Dendritic cell treated with granulocyte-macrophage colony-stimulating factor and Interleukin-4, amounts not matched to agents 40 ng/mL and 50 ng/mL, for 4 days (primary cell): ENCODE data around the gene NFASC.

Experiments used
- H3K27ac Mint-ChIP-seq: one replicate; pipeline ENCODE4 v1.8.0; 2022; ENCODE audit warnings: mild to moderate bottlenecking, mixed read lengths
- H3K27me3 Mint-ChIP-seq: one replicate; pipeline ENCODE4 v1.8.0; 2022; ENCODE audit warnings: mild to moderate bottlenecking, mixed read lengths
- H3K36me3 Mint-ChIP-seq: one replicate; pipeline ENCODE4 v1.8.0; 2022; ENCODE audit warnings: low read depth, mixed read lengths
- H3K4me1 Mint-ChIP-seq: one replicate; pipeline ENCODE4 v1.8.0; 2022; ENCODE audit warnings: low read depth, mixed read lengths
- H3K4me3 Mint-ChIP-seq: one replicate; pipeline ENCODE4 v1.8.0; 2022; ENCODE audit warnings: mild to moderate bottlenecking, moderate library complexity, mixed read lengths
- H3K9me3 Mint-ChIP-seq: one replicate; pipeline ENCODE4 v1.8.0; 2022; ENCODE audit warnings: mixed read lengths
- intact Hi-C: fragments of 100-400 bp; cut with micrococcal nuclease; formaldehyde crosslinking; loops from one replicate; pipeline ENCODE4 v1.15.0; 2022

Gene NFASC

DNA sequence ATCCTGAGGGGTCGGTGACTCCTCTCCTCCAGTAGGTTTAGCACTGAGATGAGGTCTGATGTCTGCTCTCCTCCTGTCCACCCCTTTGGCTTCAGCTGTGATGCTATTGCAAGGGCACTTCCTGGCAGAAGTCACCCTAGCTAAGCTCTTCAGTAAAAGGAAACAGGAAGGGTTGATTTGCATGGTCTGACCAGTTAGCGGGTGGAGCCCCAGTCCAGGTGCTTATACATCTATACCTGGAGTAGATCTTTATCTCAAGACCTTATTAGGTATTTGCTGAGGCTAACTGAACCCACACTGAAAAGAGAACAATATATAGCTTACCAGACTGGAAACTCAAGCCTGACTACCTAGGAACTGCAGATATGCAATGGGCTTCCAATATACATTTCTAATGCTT, 28.9 kb upstream of the NFASC start:
- H3K27me3 Mint-ChIP-seq: peaks cover 14% of the 10 kb centered on the region
- no peak overlapping the region for H3K4me3 Mint-ChIP-seq
- H3K4me1 Mint-ChIP-seq: no peaks in the 10 kb centered on the region
- intact Hi-C loops: no loop called here
- H3K9me3 Mint-ChIP-seq: no peaks in the 10 kb centered on the region
- H3K36me3 Mint-ChIP-seq: no peaks in the 10 kb centered on the region
- H3K27ac Mint-ChIP-seq: no peak overlapping the region

DNA sequence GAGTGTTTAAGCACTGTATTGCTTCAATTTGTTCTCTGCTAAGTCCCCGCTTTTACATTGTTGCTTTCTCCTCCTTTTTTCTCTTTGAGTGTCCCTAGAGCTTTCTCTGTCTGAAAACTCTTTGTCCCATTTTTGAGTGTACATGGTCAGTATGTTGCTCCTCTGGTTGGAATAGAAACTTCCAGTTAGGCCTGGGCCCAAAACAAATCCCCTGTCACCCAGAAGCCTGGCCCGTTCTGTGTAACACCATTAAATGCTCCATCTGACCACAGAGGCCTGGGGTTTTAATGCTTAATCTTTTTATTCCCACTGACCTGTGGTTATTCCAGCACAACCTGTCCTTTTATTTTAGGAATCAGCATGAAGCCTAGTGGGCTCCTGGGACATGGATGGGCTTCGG, 28.3 kb upstream of the NFASC start:
- Mint-ChIP-seq H3K4me1 (no peaks in the 10 kb centered on the region), H3K27ac (no peak overlapping the region), H3K9me3 (no peaks in the 10 kb centered on the region), H3K36me3 (no peaks in the 10 kb centered on the region), H3K4me3 (no peak overlapping the region), H3K27me3 (peaks cover 12% of the 10 kb centered on the region)
- intact Hi-C loops: no loop called here

DNA sequence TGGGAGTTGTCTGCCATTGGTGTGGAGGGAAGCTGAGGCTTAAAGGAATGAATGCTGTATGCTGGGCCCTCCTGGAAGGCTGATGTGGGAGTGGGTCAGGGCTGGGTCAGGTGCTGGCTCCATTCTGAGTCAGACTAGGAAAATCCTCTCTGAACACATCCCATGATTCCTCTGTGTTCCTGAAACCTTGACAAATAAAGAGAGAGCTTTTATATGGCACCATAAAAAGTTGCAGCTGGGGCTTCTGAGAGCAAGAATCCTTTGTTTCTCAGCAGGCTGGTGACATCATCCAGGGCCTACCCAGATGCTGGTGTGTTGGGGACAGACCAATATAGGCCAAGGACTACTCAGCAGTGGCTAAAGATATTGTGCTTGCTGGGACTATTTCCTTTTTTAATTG, 27.8 kb upstream of the NFASC start:
- intact Hi-C loops: no loop called here
- H3K4me3 Mint-ChIP-seq: no peak overlapping the region

DNA sequence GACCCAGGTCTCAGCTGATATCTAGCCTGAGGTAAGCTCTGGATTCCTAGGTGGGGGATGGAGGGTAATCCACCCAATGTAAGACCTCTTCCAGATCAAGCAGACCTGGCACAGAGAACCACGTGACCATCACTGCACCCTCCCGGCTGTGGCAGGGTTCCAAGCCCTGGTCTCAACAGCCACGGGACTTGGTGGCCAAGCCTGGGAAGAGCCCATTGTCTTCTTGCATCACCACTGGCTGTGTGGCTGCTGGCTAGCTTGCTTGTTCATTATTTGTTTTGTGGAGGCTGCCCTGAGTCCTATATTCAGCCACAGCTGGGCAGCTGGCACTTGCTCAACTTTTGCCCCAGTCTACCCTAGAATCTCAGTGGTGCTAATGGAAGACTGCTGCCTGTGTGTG, 24.1 kb upstream of the NFASC start:
- H3K27me3 Mint-ChIP-seq: peaks cover 9% of the 10 kb centered on the region
- no peaks in the 10 kb centered on the region for H3K9me3 Mint-ChIP-seq
- no peak overlapping the region for H3K27ac Mint-ChIP-seq
- no peaks in the 10 kb centered on the region for H3K36me3 Mint-ChIP-seq
- H3K4me1 Mint-ChIP-seq: no peaks in the 10 kb centered on the region
- H3K4me3 Mint-ChIP-seq: no peak overlapping the region
- intact Hi-C loops: no loop called here

More for the DNA sequence above, 27.8 kb upstream of the NFASC start:
- Mint-ChIP-seq H3K36me3 (no peaks in the 10 kb centered on the region), H3K27ac (no peak overlapping the region), H3K27me3 (peaks cover 9% of the 10 kb centered on the region), H3K9me3 (no peaks in the 10 kb centered on the region), H3K4me1 (no peaks in the 10 kb centered on the region)

DNA sequence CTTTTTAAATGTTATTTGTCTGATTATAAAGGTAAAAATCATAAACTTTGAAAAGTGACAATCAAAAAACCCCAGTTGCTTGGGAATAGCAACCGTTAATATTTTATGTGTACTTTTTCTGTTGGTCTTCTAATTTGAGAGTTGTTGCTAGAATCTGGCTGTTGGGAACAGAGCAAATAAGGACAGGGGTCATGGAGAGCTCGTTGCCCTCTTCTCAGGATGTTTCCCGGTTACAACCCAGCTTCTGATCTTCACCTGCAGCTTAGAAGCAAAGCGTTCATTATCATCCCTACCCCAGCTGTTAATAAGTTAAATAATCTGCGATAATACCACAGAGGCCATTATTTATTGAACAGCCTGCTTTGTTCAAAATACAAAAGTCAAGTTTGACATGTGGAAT, 22.1 kb upstream of the NFASC start:
- Mint-ChIP-seq H3K4me1 (no peaks in the 10 kb centered on the region), H3K4me3 (no peak overlapping the region), H3K36me3 (no peaks in the 10 kb centered on the region), H3K27me3 (peaks cover 11% of the 10 kb centered on the region), H3K27ac (no peak overlapping the region), H3K9me3 (no peaks in the 10 kb centered on the region)
- intact Hi-C loops: no loop called here

DNA sequence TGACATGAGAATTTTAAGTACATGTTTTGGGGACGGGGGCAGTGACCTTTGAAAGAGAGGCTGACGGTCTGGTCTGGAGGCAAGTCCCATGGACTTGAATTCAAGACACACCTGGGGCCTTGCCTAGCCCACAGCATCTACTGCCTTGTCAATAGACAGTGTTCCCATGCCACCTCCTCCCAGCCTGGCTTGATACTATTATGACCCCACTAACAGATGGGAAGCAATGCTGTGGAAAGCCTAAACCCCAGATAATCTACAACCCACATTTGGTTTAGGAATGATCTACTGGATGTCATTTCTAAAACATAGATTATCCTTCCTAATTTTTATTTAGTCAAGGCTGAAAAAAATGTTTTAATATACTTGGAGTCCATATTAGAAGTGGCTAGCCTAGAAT, 17.8 kb upstream of the NFASC start:
- no peaks in the 10 kb centered on the region for H3K4me1 Mint-ChIP-seq
- H3K4me3 Mint-ChIP-seq: no peak overlapping the region
- intact Hi-C loops: no loop called here
- no peaks in the 10 kb centered on the region for H3K36me3 Mint-ChIP-seq
- H3K27ac Mint-ChIP-seq: no peak overlapping the region
- peaks cover 10% of the 10 kb centered on the region for H3K27me3 Mint-ChIP-seq
- no peaks in the 10 kb centered on the region for H3K9me3 Mint-ChIP-seq

DNA sequence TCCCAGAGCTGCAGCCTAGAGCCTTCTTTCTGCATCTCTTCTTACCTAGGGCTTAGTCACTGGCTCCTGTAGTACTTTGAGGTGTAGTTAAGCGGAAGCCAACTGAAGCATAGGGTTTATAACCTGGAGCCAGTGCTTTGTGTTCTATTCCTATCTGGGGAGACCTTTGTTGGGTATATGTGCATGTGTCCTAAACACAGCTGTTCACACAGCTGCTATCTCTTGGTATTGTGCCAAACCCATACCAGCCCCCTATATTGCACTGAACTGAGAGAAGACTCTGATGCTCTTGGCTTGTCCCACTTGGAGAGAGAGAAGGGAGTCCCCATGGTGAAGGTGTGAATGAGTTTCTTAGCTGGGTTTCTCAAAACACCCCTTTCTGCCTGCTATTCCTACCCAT, 17.2 kb upstream of the NFASC start:
- H3K27me3 Mint-ChIP-seq: peaks cover 9% of the 10 kb centered on the region
- no peaks in the 10 kb centered on the region for H3K9me3 Mint-ChIP-seq
- no peak overlapping the region for H3K27ac Mint-ChIP-seq
- H3K36me3 Mint-ChIP-seq: no peaks in the 10 kb centered on the region
- intact Hi-C loops: no loop called here
- no peaks in the 10 kb centered on the region for H3K4me1 Mint-ChIP-seq
- no peak overlapping the region for H3K4me3 Mint-ChIP-seq

DNA sequence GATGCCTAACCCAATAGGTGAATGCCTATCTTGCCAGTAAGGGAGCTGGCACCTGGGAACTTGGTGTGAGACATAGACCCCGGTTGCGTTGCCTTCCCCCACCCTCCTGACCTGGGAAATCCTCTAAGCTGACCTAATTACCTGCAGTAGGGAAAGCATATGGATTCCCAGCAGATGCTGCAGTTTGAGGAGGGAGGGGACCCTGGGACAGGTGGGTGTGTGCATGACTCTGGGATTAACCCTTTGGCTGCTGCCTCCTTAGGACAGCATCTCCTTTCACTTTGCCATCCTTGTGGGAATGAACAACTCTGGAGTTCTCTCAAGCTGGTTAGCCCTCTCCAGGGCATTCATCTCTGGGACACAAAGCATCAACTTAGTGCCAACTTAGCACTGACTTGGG, 16.4 kb upstream of the NFASC start:
- Mint-ChIP-seq H3K27ac (no peak overlapping the region), H3K4me3 (no peak overlapping the region), H3K27me3 (peaks cover 9% of the 10 kb centered on the region), H3K9me3 (no peaks in the 10 kb centered on the region), H3K4me1 (no peaks in the 10 kb centered on the region), H3K36me3 (no peaks in the 10 kb centered on the region)
- intact Hi-C loops: no loop called here

DNA sequence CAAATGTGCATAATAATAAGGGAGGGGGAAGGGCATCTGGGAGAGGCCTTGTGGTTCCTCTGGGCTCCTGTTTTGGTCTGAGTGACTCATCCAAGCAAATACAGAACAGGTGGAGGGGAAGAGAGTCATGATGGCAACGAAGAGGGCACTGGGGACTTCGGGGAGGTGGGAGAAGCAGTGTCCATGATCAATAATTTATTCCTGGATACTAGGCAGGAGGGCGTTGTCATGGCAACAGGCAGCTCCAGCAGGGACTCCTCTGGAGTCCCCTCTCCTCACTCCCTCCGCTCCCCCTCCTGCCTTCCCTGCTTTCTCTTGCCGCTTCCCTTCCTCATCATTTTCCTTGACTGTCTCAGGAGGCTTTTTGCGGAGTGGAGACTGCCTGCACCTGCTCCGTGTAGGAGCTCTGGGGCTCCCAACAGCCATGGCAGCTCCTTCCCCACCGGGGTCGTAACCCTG, 12.3 kb upstream of the NFASC start:
- Mint-ChIP-seq H3K27me3 (peaks cover 7% of the 10 kb centered on the region), H3K9me3 (no peaks in the 10 kb centered on the region), H3K36me3 (no peaks in the 10 kb centered on the region), H3K4me3 (no peak overlapping the region), H3K27ac (no peak overlapping the region), H3K4me1 (no peaks in the 10 kb centered on the region)
- intact Hi-C loops: no loop called here

DNA sequence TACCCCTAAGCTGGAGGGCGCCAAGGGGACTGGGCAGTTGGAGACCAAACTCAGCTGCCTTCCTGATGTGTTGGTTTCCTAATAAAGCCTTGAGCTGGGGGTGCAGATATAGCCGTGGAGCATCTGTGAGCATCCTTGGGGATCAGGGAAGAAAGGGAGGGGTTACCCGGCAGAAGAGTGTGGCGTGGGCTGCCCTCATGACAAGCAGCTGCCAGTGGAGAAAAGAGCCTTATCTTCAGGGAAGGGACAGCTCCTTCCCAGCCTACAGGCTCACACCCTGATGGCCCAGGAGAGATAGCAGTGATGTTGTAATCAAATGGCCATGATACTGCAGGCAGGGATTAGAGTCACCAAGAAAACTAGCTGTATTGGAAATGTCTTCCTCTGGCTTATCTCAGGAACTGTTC, 10.8 kb upstream of the NFASC start:
- Mint-ChIP-seq H3K4me3 (no peak overlapping the region), H3K27ac (no peak overlapping the region), H3K4me1 (no peaks in the 10 kb centered on the region), H3K27me3 (peaks cover 10% of the 10 kb centered on the region), H3K36me3 (no peaks in the 10 kb centered on the region), H3K9me3 (no peaks in the 10 kb centered on the region)
- intact Hi-C loops: no loop called here

DNA sequence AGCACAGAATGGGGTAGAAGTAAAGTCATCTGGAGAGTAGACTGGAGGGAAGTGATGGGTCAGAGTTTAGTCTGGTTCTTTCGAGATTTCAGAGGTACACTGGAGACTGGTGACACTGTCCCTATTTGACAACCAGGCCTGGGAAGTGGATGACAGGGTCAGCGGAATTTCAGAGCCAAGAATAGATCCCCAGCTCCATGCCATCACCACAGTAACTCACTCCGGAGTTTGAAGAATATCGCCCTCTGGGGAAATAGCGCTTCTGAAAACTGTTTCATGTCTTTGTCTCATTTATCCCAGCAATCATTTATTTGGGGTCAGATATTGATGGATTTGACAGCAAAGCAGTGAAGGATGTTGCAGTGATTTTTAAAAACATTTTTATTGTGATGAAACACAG, 7.6 kb upstream of the NFASC start:
- Mint-ChIP-seq H3K36me3 (no peaks in the 10 kb centered on the region), H3K27me3 (peaks cover 6% of the 10 kb centered on the region), H3K4me1 (no peaks in the 10 kb centered on the region), H3K4me3 (no peak overlapping the region), H3K27ac (no peak overlapping the region), H3K9me3 (no peaks in the 10 kb centered on the region)
- intact Hi-C loops: no loop called here

DNA sequence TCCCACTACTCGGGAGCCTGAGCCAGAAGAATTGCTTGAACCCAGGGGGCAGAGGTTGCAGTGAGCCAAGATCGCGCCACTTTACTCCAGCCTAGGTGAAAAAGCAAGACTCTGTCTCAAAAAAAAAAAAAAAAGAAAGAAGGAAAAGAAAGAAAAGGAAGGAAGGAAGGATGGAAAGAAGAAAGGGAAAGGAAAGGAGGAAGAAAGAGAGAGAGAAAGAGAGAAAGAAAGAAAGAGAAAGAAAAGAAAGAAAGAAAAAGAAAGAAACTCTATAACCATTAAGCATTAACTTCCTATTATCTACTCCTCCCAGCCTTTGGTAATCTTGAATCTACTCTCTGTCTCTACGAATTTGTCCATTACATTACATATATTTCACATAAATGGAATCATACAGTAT, 6.9 kb upstream of the NFASC start:
- H3K27me3 Mint-ChIP-seq: peaks cover 6% of the 10 kb centered on the region
- no peak overlapping the region for H3K4me3 Mint-ChIP-seq
- no peaks in the 10 kb centered on the region for H3K9me3 Mint-ChIP-seq
- H3K4me1 Mint-ChIP-seq: no peaks in the 10 kb centered on the region
- no peak overlapping the region for H3K27ac Mint-ChIP-seq
- no peaks in the 10 kb centered on the region for H3K36me3 Mint-ChIP-seq
- intact Hi-C loops: no loop called here

DNA sequence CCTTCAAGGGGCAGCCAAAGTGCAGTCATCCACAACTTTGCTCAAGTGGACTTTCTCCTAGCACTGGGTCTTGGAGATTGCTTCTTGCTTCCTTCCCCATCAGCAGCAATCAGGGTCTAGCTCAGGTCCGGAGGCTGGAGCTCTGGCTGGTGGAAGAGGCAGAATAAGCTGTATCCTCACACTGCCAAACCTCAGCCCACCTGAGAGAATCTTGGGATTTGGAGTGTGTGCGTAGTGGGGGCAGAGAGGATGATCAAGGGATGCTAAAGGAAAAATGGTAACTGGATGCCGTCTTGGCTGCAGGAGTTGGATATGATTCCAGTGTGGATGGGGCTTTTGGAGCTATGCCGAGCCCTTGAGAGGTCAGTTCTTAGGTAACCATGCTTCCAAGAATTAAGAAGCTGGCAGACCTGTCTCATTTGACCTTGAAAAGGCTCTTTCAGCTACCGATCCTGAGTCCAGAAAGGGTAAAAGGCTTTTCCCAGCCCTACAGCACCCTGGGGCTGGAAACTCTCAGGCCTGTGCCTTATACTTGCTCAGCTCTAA, 4.5 kb upstream of the NFASC start:
- H3K36me3 Mint-ChIP-seq: no peaks in the 10 kb centered on the region
- no peak overlapping the region for H3K4me3 Mint-ChIP-seq
- no peaks in the 10 kb centered on the region for H3K4me1 Mint-ChIP-seq
- intact Hi-C loops: no loop called here
- peaks cover 7% of the 10 kb centered on the region for H3K27me3 Mint-ChIP-seq
- H3K9me3 Mint-ChIP-seq: no peaks in the 10 kb centered on the region
- H3K27ac Mint-ChIP-seq: no peak overlapping the region

DNA sequence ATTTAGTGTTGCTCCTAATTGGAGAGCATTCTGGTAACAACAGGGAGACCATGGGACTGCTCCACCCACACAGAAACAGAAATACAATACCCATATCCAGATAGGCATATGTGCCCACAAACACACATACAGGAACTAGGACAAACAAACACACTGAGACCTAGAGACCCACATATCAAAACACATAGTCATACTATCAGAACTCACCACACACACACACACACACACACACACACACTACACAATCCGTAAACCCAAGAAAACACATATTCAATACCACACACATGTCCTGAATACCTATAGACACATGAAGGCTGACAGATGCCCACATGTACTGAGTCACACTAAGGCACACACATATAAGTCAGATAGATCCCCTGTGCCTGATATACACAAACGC, 3.5 kb upstream of the NFASC start:
- H3K27ac Mint-ChIP-seq: no peak overlapping the region
- peaks cover 7% of the 10 kb centered on the region for H3K27me3 Mint-ChIP-seq
- H3K36me3 Mint-ChIP-seq: no peaks in the 10 kb centered on the region
- H3K9me3 Mint-ChIP-seq: no peaks in the 10 kb centered on the region
- intact Hi-C loops: no loop called here
- no peaks in the 10 kb centered on the region for H3K4me1 Mint-ChIP-seq
- H3K4me3 Mint-ChIP-seq: no peak overlapping the region

DNA sequence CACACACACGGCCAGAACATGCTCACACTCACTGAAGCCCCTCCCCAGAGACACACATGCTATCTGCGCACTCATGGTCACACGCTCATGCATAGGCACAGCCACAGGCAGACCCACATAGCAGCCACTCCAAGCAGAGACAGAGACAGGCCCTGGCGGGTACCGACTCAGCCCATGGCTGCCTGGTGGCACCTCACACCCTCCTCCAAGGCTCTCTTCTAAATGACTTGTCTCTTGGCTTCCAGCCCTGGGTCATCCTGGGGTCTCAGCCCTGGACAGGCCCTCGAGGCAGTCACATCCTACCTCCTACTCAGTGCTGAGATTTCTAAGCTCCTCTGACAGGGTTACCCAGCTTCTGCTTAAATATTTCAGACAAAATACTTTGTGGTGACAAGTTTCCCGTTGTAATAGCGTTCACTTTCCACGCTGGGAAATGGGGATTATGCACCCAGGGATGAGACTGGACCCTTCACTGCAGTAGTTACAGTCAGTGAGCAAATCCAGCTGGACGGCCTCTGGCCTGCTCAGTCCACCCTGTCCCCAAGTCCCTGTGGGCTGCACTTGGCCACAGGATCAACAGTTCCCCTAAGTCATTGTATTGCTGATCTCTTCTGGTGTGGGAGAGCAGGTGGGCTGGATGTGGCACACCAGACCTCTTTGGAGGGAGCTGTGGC, 2.9 kb upstream of the NFASC start:
- Mint-ChIP-seq H3K36me3 (no peaks in the 10 kb centered on the region), H3K27me3 (peaks cover 7% of the 10 kb centered on the region), H3K4me1 (no peaks in the 10 kb centered on the region), H3K9me3 (no peaks in the 10 kb centered on the region), H3K4me3 (no peak overlapping the region), H3K27ac (no peak overlapping the region)
- intact Hi-C loops: no loop called here
